Fibroblast of upper back skin (primary cell): ENCODE results near the gene UNG.

Experiments used
- DNase-seq: peaks from one replicate; pipeline ENCODE4 v3.0.0-alpha.2; 2013

Gene UNG

GRCh38 chr12:109157986-109158385, 60.6 kb downstream of the UNG start:
- no peak for DNase-seq

GRCh38 chr12:109160433-109160832, 63.0 kb downstream of the UNG start:
- DNase-seq = no peak
